K562 (cell line): Measurements from ENCODE around the gene PAFAH1B2. TPM values are rescaled to one million over a fixed set of nuclear protein-coding genes. Genes with fewer than 3 reads are reported as not detected.

ENCODE experiments used
- ARID1B ChIP-seq: fragments of 450-650 bp; IDR thresholded peaks from 2 replicates; pipeline ENCODE4 v1.6.1; 2016; ENCODE audit warnings: antibody characterized with exemption, mild to moderate bottlenecking, inconsistent platforms
- CBFA2T2 ChIP-seq: fragments of 450-650 bp; conservative IDR thresholded peaks from 2 replicates; pipeline ENCODE4 v1.6.1; 2017; ENCODE audit warnings: mild to moderate bottlenecking
- CLOCK ChIP-seq: fragments of 250-450 bp; sonication (Bioruptor Pico); IDR thresholded peaks from 2 replicates; pipeline ENCODE4 v1.4.0; 2020; ENCODE audit warnings: mild to moderate bottlenecking, moderate library complexity, borderline replicate concordance
- DLX4 ChIP-seq: fragments of 250-450 bp; sonication (Bioruptor Pico); IDR thresholded peaks from 2 replicates; pipeline ENCODE4 v1.6.1; 2021; ENCODE audit warnings: mild to moderate bottlenecking
- FOXK1 ChIP-seq: sonication (generic); formaldehyde crosslinking; IDR thresholded peaks from 2 replicates; pipeline ENCODE4 v1.8.0; 2022; ENCODE audit warnings: missing genetic modification reagents, mild to moderate bottlenecking, borderline replicate concordance
- HMG20A ChIP-seq: fragments of 450-650 bp; formaldehyde crosslinking; conservative IDR thresholded peaks from 2 replicates; pipeline ENCODE4 v1.4.0; 2020; ENCODE audit warnings: mild to moderate bottlenecking, mixed read lengths
- KLF13 ChIP-seq: fragments of 450-650 bp; IDR thresholded peaks from 2 replicates; pipeline ENCODE4 v1.6.1; 2016; ENCODE audit warnings: missing genetic modification characterization, low read depth, mild to moderate bottlenecking, missing compliant biosample characterization, moderate library complexity, borderline replicate concordance
- LARP7 ChIP-seq: fragments of 450-650 bp; IDR thresholded peaks from 2 replicates; pipeline ENCODE4 v1.6.1; 2016
- NFRKB ChIP-seq: fragments of 450-650 bp; IDR thresholded peaks from 2 replicates; pipeline ENCODE4 v1.6.1; 2016; ENCODE audit warnings: low read depth
- NFXL1 ChIP-seq: fragments of 450-650 bp; formaldehyde crosslinking; IDR thresholded peaks from 2 replicates; pipeline ENCODE4 v1.4.0; 2021; ENCODE audit warnings: mild to moderate bottlenecking
- POLR2AphosphoS5 ChIP-seq: IDR thresholded peaks from 2 replicates; pipeline ENCODE4 v1.6.1; 2011; ENCODE audit warnings: mild to moderate bottlenecking, low read depth, low read length, moderate library complexity; ENCODE audit not compliant: control insufficient read depth, insufficient read depth
- POLR2H ChIP-seq: IDR thresholded peaks from 2 replicates; pipeline ENCODE4 v1.6.1; 2016; ENCODE audit warnings: missing genetic modification characterization, low read depth, mild to moderate bottlenecking, control low read depth, missing compliant biosample characterization, moderate library complexity
- RBM39 ChIP-seq: fragments of 200-400 bp; formaldehyde crosslinking; optimal IDR thresholded peaks from 2 replicates; pipeline ENCODE3; 2018; ENCODE audit warnings: low read depth, low read length
- SRSF1 ChIP-seq: fragments of 200-400 bp; formaldehyde crosslinking; IDR thresholded peaks from 2 replicates; pipeline ENCODE4 v1.6.1; 2017; ENCODE audit warnings: mild to moderate bottlenecking, low read depth, low read length, moderate library complexity
- STAT5A ChIP-seq: IDR thresholded peaks from 2 replicates; pipeline ENCODE4 v1.6.1; 2012; ENCODE audit warnings: low read length, inconsistent platforms, borderline replicate concordance
- UBTF ChIP-seq, 2 experiments: IDR thresholded peaks; 2 replicates each; pipeline ENCODE4 v1.6.1; 2012; ENCODE audit warnings: improper control_type of control experiment in 2 of 2, low read depth in 2 of 2, low read length in 2 of 2, borderline replicate concordance in 1 of 2
- ZFP1 ChIP-seq: fragments of 450-650 bp; formaldehyde crosslinking; IDR thresholded peaks from 2 replicates; pipeline ENCODE4 v1.4.0; 2020; ENCODE audit warnings: mild to moderate bottlenecking, mixed read lengths
- ZNF12 ChIP-seq: sonication (generic); formaldehyde crosslinking; IDR thresholded peaks from 2 replicates; pipeline ENCODE4 v1.4.0; 2020; ENCODE audit warnings: mild to moderate bottlenecking, missing genetic modification reagents
- ZNF224 ChIP-seq: sonication (generic); formaldehyde crosslinking; IDR thresholded peaks from 2 replicates; pipeline ENCODE4 v1.8.0; 2022; ENCODE audit warnings: mild to moderate bottlenecking, missing genetic modification reagents
- ZNF24 ChIP-seq: fragments of 450-650 bp; IDR thresholded peaks from 2 replicates; pipeline ENCODE4 v1.6.1; 2016
- polyA plus RNA-seq, 8 experiments: library from polyadenylated mRNA; depleted of rRNA in 4 of 8; stranded (reverse) in 5 of 8; unstranded in 3 of 8; fragments of >200 nt; fragmentation: Nextera tagmentation in 2 of 8; fragmentation: Illumina TruSeq in 1 of 8; extraction: Ambion mirVana in 2 of 8; extraction: Trizol in 1 of 8; gene quantifications; 2 replicates each; pipeline versions ENCODE4 v1.2.1 to v1.2.3, GENCODE V29; 2011 to 2014; ENCODE audit warnings: inconsistent platforms in 1 of 8, missing spikeins in 1 of 8
- total RNA-seq, 7 experiments: library from RNA; depleted of rRNA in 6 of 7; stranded (reverse); fragments of >200 nt in 6 of 7; fragmentation: Illumina TruSeq in 2 of 7; extraction: Trizol in 2 of 7; gene quantifications; 2 replicates each; pipeline versions ENCODE4 v1.2.1 to v1.2.3, GENCODE V29; 2011 to 2021; ENCODE audit warnings: low replicate concordance in 1 of 7
- TF ChIP-seq, protein P1 (sequence below), 2 experiments: fragments of 200-800 bp in 1 of 2; sonication (Bioruptor generic) in 1 of 2; sonication (generic) in 1 of 2; formaldehyde crosslinking in 1 of 2; IDR thresholded peaks in 1 of 2; conservative IDR thresholded peaks in 1 of 2; 2 replicates each; pipeline versions ENCODE4 v1.5.0 to v1.6.1; 2016 to 2020; ENCODE audit warnings: missing compliant biosample characterization in 1 of 2, missing genetic modification characterization in 1 of 2, missing genetic modification reagents in 1 of 2

PAFAH1B2 gene
- total and polyA plus RNA-seq, 9 of the 15 experiments (the other 6 are each of a cell fraction or from before 2014, with no cell fraction given): 27.8 to 94.7 (median 64.9) TPM

DNA sequence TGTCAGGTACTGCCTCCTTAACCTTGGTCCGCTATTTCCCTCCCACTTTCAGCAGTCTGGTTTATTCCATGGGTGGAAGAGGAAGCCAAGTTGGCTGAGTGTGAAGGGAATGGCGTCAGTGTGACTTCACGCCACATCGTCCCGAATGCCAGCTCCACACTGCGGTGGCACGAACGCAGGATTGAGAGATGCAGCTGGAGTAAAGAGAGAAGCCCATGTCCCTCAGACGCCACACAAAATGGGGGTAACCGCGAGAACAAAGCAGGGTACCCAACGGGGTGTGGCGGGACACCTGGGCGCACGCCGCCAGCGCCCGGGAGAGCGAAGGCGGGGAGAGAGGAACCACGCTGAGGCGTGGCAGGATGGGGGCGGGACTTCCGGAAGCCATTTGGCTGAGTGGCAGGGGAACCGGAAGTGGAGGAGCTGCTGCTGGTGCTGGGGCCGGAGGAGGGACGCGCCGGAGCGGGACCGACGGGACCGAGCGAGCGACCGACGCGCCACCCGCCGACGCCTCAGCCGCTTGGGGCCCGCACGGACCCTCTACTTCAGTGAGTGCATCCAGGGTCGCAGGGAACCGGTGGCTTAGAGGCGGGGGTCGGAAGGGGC is at the start of gene PAFAH1B2 (continued):
- TF ChIP-seq CLOCK (CRISPR knock-in tag) (no peak), FOXK1 (CRISPR knock-in tag) (no peak), CBFA2T2 (no peak), KLF13 (tag) (no peak; the same call in 1 of the 2 replicates), POLR2AphosphoS5 (peak; percentile 84), NFXL1 (CRISPR knock-in tag) (no peak), ARID1B (0 out of 2 replicates have a peak, but pooled peaks have one; percentile 21), HMG20A (CRISPR knock-in tag) (no peak), ZNF12 (CRISPR knock-in tag) (peak; percentile 33; the same call in 1 of the 2 replicates), ZFP1 (CRISPR knock-in tag) (no peak), NFRKB (peak; percentile 82), ZNF224 (CRISPR knock-in tag) (no peak), ZNF24 (no peak), DLX4 (no peak), UBTF (IDR thresholded peaks at IDR 0.05; ENCODE audit: borderline replicate concordance in 1 of 2, low read depth in 2 of 2, low read length in 2 of 2) (no peak), LARP7 (no peak), POLR2H (no peak; the same call in 1 of the 2 replicates), STAT5A (no peak), RBM39 (no peak), SRSF1 (no peak)
- TF ChIP-seq, protein P1, sequence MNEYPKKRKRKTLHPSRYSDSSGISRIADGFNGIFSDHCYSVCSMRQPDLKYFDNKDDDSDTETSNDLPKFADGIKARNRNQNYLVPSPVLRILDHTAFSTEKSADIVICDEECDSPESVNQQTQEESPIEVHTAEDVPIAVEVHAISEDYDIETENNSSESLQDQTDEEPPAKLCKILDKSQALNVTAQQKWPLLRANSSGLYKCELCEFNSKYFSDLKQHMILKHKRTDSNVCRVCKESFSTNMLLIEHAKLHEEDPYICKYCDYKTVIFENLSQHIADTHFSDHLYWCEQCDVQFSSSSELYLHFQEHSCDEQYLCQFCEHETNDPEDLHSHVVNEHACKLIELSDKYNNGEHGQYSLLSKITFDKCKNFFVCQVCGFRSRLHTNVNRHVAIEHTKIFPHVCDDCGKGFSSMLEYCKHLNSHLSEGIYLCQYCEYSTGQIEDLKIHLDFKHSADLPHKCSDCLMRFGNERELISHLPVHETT (CRISPR knock-in tag; conservative IDR thresholded peaks at IDR 0.05 in 1 of 2, IDR thresholded peaks at IDR 0.05 in 1 of 2): peak in 1 of 2 experiments; percentile 84; a peak in 1 of 4 replicates
